ENCODE results near the gene TOP1.

The TOP1 gene

GRCh38 chr20:41158082-41158625 lies 129.5 kb downstream of the TOP1 start:
- FAIRE-seq (no peak), DNase-seq (ENCODE audit: insufficient read length, low spot score) (no peak)
- no peak for TF ChIP-seq CTCF (IDR thresholded peaks at IDR 0.05; ENCODE audit: insufficient read depth, missing control alignments)

GRCh38 chr20:41159547-41159946 lies 130.9 kb downstream of the TOP1 start:
- FAIRE-seq (no peak), DNase-seq (ENCODE audit: insufficient read length, low spot score) (no peak)
- no peak for TF ChIP-seq CTCF (IDR thresholded peaks at IDR 0.05; ENCODE audit: insufficient read depth, missing control alignments)

GRCh38 chr20:41160686-41161085 lies 132.1 kb downstream of the TOP1 start:
- TF ChIP-seq CTCF (IDR thresholded peaks at IDR 0.05; ENCODE audit: insufficient read depth, missing control alignments), result no peak
- DNase-seq (ENCODE audit: insufficient read length, low spot score), result no peak
- FAIRE-seq, result no peak

GRCh38 chr20:41161886-41162285 lies 133.3 kb downstream of the TOP1 start:
- DNase-seq (ENCODE audit: insufficient read length, low spot score) (no peak), FAIRE-seq (no peak)
- no peak for TF ChIP-seq CTCF (IDR thresholded peaks at IDR 0.05; ENCODE audit: insufficient read depth, missing control alignments)

GRCh38 chr20:41162396-41162795 lies 133.8 kb downstream of the TOP1 start:
- FAIRE-seq, result no peak
- TF ChIP-seq CTCF (IDR thresholded peaks at IDR 0.05; ENCODE audit: insufficient read depth, missing control alignments), result no peak
- DNase-seq (ENCODE audit: insufficient read length, low spot score), result no peak

- DNase-seq (ENCODE audit: insufficient read length, low spot score) (no peak), FAIRE-seq (no peak)
- TF ChIP-seq CTCF (IDR thresholded peaks at IDR 0.05; ENCODE audit: insufficient read depth, missing control alignments), result no peak
Observed at GRCh38 chr20:41163821-41164220, 135.2 kb downstream of the TOP1 start.

GRCh38 chr20:41165001-41165882 lies 136.6 kb downstream of the TOP1 start:
- DNase-seq (ENCODE audit: insufficient read length, low spot score) (no peak), FAIRE-seq (no peak)
- TF ChIP-seq CTCF (IDR thresholded peaks at IDR 0.05; ENCODE audit: insufficient read depth, missing control alignments), result no peak

Data from D721Med (cell line).